Caco-2 (cell line): Measurements from ENCODE around the gene IL21R. TPM values are rescaled to one million over a fixed set of nuclear protein-coding genes. Genes with fewer than 3 reads are reported as not detected.

Experiments
- BruUV-seq: library from RNA; stranded (reverse); fragments of 400-500 nt; replicated peaks from 2 replicates; lab custom pipeline; 2021; lab: Mats Ljungman, UMichigan
- CTCF ChIA-PET: fragments of 300-600 bp; sonication (Branson Sonifier 250); formaldehyde crosslinking; loops from one replicate; lab custom pipeline; 2022; ENCODE audit warnings: antibody characterized with exemption; lab: Charles Lee
- POLR2A ChIA-PET: fragments of 300-600 bp; sonication (Branson Sonifier 250); formaldehyde crosslinking; loops from one replicate; lab custom pipeline; 2022; ENCODE audit warnings: antibody characterized with exemption; lab: Charles Lee
- DNase-seq, 2 experiments: peaks; one replicate each; pipeline versions ENCODE4 v3.0.0 to v3.0.0-alpha.2; 2020 to 2022
- H3K27me3 ChIP-seq: replicated peaks from 2 replicates; pipeline ENCODE4 v1.6.0; 2011; ENCODE audit warnings: low read length; ENCODE audit not compliant: control insufficient read depth, insufficient read depth
- H3K36me3 ChIP-seq: 2 replicates; pipeline ENCODE4 v1.5.1; 2011; ENCODE audit warnings: low read length; ENCODE audit not compliant: control insufficient read depth, insufficient read depth
- H3K4me1 ChIP-seq: fragments of 250-450 bp; sonication (Bioruptor Pico); 2 replicates; pipeline ENCODE4 v1.5.1; 2020; ENCODE audit warnings: mild to moderate bottlenecking
- H3K4me3 ChIP-seq: 2 replicates; pipeline ENCODE4 v1.5.1; 2011; ENCODE audit warnings: low read depth, mild to moderate bottlenecking, control low read depth, low read length
- H3K9me3 ChIP-seq: fragments of 250-450 bp; sonication (Bioruptor Pico); 2 replicates; pipeline ENCODE4 v1.5.1; 2020; ENCODE audit warnings: mild to moderate bottlenecking, moderate library complexity
- H3K27ac Mint-ChIP-seq: one replicate; pipeline ENCODE4 v1.8.0; 2022; ENCODE audit warnings: mixed read lengths; ENCODE audit not compliant: unreplicated experiment
- H3K27me3 Mint-ChIP-seq: one replicate; pipeline ENCODE4 v1.8.0; 2022; ENCODE audit warnings: mixed read lengths; ENCODE audit not compliant: insufficient read depth, unreplicated experiment
- H3K36me3 Mint-ChIP-seq: one replicate; pipeline ENCODE4 v1.8.0; 2022; ENCODE audit warnings: mild to moderate bottlenecking, mixed read lengths; ENCODE audit not compliant: insufficient read depth, unreplicated experiment
- H3K4me1 Mint-ChIP-seq: one replicate; pipeline ENCODE4 v1.8.0; 2022; ENCODE audit warnings: low read depth, mixed read lengths; ENCODE audit not compliant: unreplicated experiment
- H3K4me3 Mint-ChIP-seq: one replicate; pipeline ENCODE4 v1.8.0; 2022; ENCODE audit warnings: mild to moderate bottlenecking, moderate library complexity, mixed read lengths; ENCODE audit not compliant: unreplicated experiment
- H3K9me3 Mint-ChIP-seq: one replicate; pipeline ENCODE4 v1.8.0; 2022; ENCODE audit warnings: mixed read lengths; ENCODE audit not compliant: unreplicated experiment
- CTCF ChIP-seq, 2 experiments: fragments of 200-600 bp in 1 of 2; IDR thresholded peaks; 1 replicate in 1 of 2; 2 replicates in 1 of 2; pipeline versions ENCODE4 v1.5.1 to v1.8.0; 2011 to 2022; ENCODE audit warnings: antibody characterized with exemption in 1 of 2, control low read depth in 1 of 2, inconsistent platforms in 1 of 2, low read depth in 1 of 2, low read length in 1 of 2, mild to moderate bottlenecking in 1 of 2, moderate library complexity in 1 of 2; ENCODE audit not compliant: insufficient read depth in 1 of 2, severe bottlenecking in 1 of 2, unreplicated experiment in 1 of 2
- intact Hi-C: fragments of 100-400 bp; cut with micrococcal nuclease; formaldehyde crosslinking; loops from one replicate; pipeline ENCODE4 v1.10.0; 2022; ENCODE audit not compliant: unreplicated experiment
- total RNA-seq: library from RNA; stranded (reverse); gene quantifications from 2 replicates; pipeline ENCODE4 v1.2.3, GENCODE V29; 2022

IL21R gene
- total RNA-seq, 1 experiment from 2014 or later: 0.07 TPM

- Histone ChIP-seq H3K27me3 (no peaks in the 10 kb centered on the region), H3K9me3 (peaks cover 3% of the 10 kb centered on the region; the same call in 1 of the 2 replicates), H3K4me1 (no peaks in the 10 kb centered on the region), H3K4me3 (no peak overlapping the region), H3K36me3 (no peaks in the 10 kb centered on the region)
- no peak overlapping the region for H3K4me3 Mint-ChIP-seq
- intact Hi-C loops: no loop called here
- no peak for TF ChIP-seq CTCF (IDR thresholded peaks at IDR 0.05; ENCODE audit: insufficient read depth in 1 of 2, low read depth in 1 of 2, low read length in 1 of 2, severe bottlenecking in 1 of 2, unreplicated experiment in 1 of 2)
- no TSS peak for BruUV-seq
- no peaks in the 10 kb centered on the region for H3K4me1 Mint-ChIP-seq
- DNase-seq: no peak
- no peaks in the 10 kb centered on the region for H3K36me3 Mint-ChIP-seq
- CTCF ChIA-PET: no interaction called here
- no peaks in the 10 kb centered on the region for H3K9me3 Mint-ChIP-seq
- POLR2A ChIA-PET: no interaction called here
- no peaks in the 10 kb centered on the region for H3K27me3 Mint-ChIP-seq
- H3K27ac Mint-ChIP-seq: no peak overlapping the region
These were observed 45.3 kb downstream of the IL21R start for GRCh38 chr16:27447301-27447700.

- Mint-ChIP-seq H3K4me1 (no peaks in the 10 kb centered on the region), H3K36me3 (no peaks in the 10 kb centered on the region), H3K4me3 (no peak overlapping the region), H3K27ac (no peak overlapping the region), H3K27me3 (no peaks in the 10 kb centered on the region), H3K9me3 (no peaks in the 10 kb centered on the region)
- Histone ChIP-seq H3K27me3 (no peaks in the 10 kb centered on the region), H3K4me3 (no peak overlapping the region), H3K36me3 (no peaks in the 10 kb centered on the region), H3K4me1 (no peaks in the 10 kb centered on the region), H3K9me3 (peaks cover 3% of the 10 kb centered on the region; the same call in 1 of the 2 replicates)
- ChIA-PET POLR2A (no interaction called here), CTCF (no interaction called here)
- no TSS peak for BruUV-seq
- no peak for DNase-seq
- intact Hi-C loops: no loop called here
- no peak for TF ChIP-seq CTCF (IDR thresholded peaks at IDR 0.05; ENCODE audit: insufficient read depth in 1 of 2, low read depth in 1 of 2, low read length in 1 of 2, severe bottlenecking in 1 of 2, unreplicated experiment in 1 of 2)
These were observed 46.8 kb downstream of the IL21R start for GRCh38 chr16:27448532-27449433.

- Histone ChIP-seq H3K9me3 (peaks cover 3% of the 10 kb centered on the region; the same call in 1 of the 2 replicates), H3K4me3 (no peak overlapping the region), H3K27me3 (no peaks in the 10 kb centered on the region), H3K4me1 (no peaks in the 10 kb centered on the region), H3K36me3 (no peaks in the 10 kb centered on the region)
- no peaks in the 10 kb centered on the region for H3K36me3 Mint-ChIP-seq
- ChIA-PET POLR2A (no interaction called here), CTCF (interaction anchor here (0.6 to 1.2 kb wide), 2 partner anchors 75 to 194 kb away, joined by 3 to 4 read pairs; no protein-coding TSS in a partner anchor)
- no peak overlapping the region for H3K27ac Mint-ChIP-seq
- H3K4me3 Mint-ChIP-seq: no peak overlapping the region
- H3K9me3 Mint-ChIP-seq: no peaks in the 10 kb centered on the region
- H3K27me3 Mint-ChIP-seq: no peaks in the 10 kb centered on the region
- intact Hi-C loops: no loop called here
- BruUV-seq: no TSS peak
- no peaks in the 10 kb centered on the region for H3K4me1 Mint-ChIP-seq
- no peak for TF ChIP-seq CTCF (IDR thresholded peaks at IDR 0.05; ENCODE audit: insufficient read depth in 1 of 2, low read depth in 1 of 2, low read length in 1 of 2, severe bottlenecking in 1 of 2, unreplicated experiment in 1 of 2)
- DNase-seq: no peak
These were observed 47.6 kb downstream of the IL21R start for GRCh38 chr16:27449434-27450195.
